ENCODE data around the gene DIO3.
"Not testable (repeated sequence)": the region's sequence is repeated elsewhere in the genome, so short reads cannot be mapped to it uniquely, and the experiment has no call there.

Gene DIO3

DNA sequence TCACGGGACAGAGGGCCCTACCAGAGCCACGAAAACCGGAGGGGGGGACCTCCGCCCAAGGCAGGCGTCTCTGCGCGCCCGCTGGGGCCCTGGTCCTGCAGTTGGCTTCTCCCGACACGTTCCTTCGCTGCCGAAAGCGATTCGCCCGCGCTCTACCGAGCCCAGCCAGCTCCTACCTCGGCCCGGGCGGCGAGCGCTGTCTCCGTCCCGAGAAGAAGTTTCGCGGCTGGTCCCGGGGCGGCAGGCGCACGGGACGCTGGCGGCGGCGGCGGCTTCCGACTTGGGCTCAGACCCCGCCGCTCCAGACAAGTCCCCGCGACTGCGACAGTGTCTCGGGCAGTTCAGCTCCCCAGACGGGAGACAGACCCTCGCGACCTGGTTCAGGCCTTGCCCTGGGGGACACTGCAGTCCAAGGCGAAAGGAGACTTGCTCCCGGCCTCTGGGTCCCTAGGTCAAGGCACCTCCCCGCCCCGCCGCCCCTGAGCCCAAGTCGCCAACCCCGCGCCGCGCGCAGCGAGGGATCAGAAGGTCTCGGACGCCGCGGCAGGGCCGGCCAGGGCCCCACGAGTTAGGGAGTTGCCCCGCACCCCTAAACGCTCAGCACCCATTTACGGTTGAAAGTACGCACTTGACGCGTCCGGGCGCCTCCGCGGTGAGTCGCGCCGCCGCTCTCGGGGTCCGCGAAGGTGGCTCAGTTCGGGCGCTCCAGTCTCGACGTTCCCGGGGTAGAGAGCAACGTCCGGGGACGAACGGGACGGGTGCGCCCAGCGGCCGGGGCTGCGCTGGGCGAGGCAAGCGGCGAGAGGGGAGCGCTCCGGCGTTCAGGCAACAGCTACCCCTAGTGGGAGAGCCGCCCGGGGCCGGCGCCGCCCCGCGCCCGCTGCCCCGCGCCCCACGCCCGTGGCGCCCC lies 1.4 kb upstream of the DIO3 start:
- no peak for DNase-seq

DNA sequence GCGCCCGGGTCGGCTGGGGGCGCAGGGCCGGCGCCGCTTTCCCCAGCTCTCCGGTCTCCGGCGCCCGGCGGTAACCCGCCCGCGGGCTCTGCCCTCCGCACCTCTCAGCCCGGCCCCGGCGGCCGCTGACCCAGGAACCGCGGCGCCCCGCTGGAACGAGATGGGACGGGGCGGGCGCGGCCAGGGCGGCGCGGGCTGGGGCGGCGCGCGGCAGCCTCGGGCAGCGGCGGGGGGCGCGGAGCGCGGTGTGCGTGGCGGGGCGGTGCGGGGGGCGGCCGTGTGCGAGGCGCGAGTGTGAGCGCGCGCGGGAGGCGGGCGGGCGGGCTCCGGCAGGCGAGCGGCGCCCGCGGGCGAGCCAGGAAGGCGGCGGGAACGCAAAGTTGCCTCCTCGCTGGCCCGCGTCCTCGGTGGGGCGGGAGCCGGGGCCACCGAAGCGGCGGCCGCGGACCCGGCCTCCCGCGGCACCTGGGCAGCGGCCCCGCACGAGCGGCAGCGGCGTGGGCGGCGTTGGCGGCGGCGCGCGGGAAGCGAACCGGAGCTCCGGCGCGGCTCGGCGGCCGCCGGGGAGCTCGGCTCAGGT lies 671 bp upstream of the DIO3 start:
- no peak for DNase-seq

DNA sequence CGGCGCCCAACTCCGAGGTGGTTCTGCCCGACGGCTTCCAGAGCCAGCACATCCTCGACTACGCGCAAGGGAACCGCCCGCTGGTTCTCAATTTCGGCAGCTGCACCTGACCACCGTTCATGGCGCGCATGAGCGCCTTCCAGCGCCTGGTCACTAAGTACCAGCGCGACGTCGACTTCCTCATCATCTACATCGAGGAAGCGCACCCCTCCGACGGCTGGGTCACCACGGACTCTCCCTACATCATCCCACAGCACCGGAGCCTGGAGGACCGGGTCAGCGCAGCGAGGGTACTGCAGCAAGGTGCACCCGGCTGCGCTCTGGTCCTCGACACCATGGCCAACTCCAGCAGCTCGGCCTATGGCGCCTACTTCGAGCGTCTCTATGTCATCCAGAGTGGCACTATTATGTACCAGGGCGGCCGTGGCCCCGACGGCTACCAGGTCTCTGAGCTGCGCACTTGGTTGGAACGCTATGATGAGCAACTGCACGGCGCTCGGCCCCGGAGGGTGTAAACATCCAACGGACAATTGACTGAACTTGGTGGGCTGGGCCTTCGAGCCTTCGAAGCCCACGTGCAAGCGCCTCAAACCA lies 699 bp downstream of the DIO3 start:
- no peak for DNase-seq

DNA sequence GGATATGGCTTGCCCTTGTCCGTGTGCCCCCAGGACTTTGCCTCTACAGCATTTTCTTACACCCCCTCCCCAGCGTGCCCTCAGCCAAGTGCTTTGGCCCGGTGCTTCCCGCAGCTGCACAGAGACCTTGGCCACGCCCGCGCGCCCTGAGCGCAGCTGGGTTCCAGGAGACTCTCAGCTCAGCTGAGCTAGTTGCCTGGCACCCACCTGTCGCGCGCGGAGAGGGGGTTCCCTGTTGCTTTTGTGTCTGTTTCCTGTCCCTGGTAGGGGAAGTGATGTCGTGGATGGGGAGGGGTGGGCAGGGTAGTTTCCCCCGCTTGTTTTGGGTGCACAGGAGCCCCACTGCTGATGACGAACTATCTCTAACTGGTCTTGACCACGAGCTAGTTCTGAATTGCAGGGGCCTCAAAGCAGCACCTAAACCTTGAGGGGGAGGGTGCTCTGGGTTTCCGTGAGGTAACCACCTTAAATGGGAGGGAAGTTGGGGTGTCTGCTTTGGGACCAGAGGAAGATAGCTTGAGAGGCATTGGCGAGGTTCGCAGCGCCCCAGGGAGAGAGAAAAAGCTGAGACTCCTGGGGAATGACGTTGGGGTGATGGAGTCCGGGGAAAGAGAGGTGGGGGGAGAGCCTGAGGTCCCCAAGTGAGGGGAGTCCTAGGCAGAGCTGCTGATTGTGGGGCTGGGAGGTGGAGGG lies 1.5 kb downstream of the DIO3 start:
- no peak for DNase-seq

DNA sequence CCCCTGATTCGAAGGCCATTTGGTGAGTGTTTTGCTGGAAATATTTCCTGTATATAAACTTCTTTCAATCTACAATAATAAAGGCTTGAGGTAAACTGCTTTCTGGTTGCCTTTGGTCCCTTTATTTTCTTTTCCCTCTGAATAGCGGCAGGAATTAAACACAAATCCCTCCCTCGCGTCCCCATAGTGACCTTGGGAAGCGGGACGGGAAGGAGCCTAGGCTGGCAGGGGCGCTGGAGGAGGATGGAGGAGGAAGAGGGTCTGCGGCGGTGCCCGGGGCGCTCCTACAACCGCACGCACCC lies 2.0 kb downstream of the DIO3 start:
- no peak for DNase-seq

DNA sequence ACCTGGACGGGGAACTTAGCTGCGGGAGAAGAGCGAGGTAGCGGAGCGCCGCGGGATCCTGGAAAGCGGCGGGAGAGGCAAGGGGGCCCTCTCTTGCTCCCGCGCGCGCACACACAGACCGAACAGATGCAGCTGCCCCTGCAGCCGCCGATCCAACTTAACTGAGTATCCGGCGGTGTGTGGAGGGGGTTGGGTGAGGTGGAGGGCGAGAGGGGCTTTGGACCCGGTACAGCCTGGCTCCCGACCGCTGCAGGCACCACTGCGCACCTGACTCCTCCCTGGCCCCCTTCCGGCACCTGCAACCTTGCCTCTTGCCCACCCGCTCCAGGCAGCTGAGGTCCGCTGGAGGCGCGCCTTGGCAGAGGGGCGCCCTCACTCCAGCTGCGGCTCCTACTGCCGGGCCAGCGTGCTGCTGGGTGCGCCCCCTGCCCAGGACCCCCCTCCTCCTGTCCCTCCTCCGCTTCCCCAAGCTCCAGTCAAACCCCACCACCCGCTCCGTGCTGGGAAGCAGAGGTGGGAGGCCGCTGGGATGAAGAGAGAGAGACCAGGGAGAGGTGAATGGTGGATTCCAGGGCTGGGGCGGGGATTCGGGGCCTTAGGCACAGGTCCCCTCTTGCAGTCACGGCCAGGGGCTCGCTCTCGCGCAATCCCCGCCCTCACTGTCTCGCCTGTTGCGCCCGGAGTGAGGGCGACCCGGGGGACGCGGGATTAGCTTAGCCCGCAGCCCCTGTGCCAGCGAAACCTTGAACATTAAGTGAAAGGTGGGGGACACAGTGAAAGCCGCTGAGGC lies 2.6 kb downstream of the DIO3 start:
- DNase-seq: no peak

DNA sequence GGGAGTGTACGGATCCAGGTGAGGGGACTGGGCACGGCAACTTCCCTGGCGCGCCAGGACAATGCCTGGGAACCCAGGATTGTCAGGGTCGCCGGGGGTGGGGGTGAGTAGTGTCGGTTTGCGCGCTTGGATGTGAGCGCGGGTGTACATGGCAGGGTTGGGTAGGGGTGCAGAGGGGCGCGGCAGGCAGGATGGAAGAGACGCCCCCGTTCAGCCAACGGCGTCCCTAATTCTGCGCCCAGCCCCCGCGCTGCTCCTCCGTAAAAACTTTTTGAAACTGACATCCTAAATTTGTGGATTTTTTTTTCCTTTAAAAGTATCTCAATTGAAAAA lies 3.1 kb downstream of the DIO3 start:
- DNase-seq: no peak

DNA sequence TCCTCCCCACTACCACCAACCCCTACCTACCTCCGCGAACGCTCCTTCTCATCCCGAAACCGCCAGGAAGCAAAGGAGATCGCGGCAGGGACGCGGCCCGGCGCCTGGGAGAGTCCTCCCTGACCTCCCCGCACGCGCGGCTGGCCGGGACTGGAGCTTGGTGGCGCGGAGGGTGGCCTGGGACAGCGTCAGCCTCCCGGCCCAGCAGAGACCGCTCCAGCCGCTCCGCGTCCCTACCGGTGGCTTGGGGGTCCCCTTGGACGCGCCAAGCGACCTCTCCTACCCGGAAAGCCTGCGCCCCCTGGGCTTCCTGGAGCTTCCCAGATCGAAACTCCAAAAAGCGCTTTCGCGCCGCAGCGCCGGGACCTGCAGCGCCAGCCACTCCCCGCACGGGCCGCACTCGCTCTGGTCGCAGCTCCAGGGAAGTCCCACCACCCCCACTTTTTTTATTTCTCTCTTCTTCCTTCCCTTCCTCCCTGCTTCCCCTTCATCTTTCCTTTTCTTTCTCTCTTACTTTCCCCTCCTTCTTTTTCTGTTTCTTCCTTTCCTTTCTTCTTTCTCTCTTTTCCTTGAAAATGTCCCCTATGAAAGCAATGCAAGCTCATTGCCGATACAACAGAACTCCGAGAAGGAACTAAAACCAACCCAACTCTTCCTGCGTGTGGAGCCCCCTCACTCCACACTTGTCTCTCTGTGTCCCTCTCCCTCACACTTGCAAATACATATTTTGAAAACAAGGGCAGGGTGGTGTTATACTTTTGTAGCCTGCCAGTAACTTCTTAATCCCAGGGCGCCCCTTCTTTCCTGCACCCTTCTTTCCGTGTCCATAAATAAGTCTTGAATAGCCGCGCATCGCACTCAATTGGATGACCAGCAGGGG lies 3.8 kb downstream of the DIO3 start:
- DNase-seq: no peak

DNA sequence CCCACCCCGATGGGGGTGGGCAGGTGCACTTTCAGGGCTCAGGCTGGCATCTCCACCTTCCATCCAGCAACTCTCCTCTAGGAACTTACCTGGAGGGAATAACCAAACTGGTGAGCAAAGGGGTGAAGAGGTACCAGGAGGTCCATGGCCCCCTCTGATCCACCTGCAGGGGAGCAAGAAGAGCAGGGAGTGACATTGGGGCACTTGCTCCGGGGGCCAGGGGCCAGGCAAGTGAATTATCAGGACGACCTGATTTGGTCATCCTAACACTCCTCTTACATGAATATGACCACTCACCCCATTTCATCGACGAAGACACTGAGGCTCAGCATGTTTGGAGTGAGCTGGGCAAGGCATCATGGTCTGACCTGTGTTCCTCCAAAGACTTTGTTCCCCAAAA lies 6.0 kb downstream of the DIO3 start:
- no peak for DNase-seq

DNA sequence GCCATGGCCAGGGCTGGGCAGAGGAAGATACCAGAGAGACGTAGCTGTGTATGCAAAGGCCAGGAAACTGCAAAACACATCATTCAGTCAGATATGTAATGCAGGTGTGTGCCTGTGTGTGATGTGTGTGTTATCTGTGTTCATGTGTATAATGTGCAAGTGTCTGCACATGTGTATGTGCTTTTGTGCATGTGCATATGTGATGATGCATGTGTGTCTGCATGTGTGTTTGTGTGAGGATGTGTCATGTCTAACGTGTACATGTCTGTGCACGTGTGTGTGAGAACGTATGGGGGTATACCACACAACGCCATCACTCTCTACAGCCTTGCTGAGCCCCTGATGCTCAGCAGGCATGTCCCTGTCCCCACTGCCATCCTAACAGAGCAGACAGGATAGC lies 9.7 kb downstream of the DIO3 start:
- no peak for DNase-seq

DNA sequence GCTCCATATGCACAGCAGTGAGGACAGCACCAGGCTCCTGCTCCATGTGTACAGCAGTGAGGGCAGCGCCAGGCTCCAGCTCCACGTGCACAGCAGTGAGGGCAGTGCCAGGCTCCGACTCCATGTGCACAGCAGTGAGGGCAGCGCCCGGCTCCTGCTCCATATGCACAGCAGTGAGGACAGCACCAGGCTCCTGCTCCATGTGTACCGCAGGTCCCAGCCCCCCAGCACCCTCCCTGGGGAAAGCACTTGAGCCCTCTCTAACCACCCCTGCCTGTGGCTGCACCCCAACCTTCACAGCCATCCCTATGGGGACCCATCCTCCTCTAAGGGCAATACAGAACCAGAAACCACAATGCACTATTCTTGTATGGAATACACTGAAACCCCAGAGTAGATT lies 11.2 kb downstream of the DIO3 start:
- DNase-seq: not testable (repeated sequence)

DNA sequence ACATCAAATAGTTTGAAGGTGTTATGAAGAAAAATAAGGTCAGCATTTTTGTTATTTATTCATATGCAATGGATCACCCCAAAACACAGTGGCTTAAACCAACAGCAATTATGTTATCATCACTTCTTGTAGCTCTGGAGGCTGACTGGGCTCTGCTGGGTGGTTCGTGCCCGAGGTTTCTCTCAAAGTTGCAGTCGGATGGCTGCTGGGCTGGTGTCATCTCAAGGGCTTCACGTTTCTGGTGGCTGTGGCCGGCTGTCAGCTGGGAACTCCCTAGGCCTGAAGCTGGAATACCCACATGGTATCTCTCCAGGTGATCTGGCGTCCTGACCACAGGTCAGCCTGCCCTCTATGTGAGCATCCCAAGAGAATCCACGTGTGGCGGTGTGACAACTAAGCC lies 12.0 kb downstream of the DIO3 start:
- DNase-seq: no peak

DNA sequence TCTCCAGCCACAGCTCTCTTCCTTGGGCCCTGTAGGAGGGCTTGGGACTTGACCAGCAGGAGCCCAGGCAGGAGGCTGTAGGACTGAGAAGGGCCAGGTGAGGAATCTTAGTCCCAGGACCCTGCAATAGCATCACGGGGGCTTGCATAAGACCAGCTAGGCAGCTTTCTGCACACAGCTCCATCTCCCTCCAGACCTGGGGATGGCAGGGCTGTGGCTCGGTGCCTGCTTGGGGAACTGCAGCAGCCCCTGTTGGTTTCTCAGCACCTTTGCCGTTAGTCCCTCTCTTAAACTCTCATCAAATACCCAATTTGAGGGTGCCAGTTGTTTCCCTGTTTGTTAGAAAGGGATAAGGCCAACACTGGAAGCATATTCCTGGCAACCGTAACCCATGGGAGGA lies 14.3 kb downstream of the DIO3 start:
- no peak for DNase-seq

DNA sequence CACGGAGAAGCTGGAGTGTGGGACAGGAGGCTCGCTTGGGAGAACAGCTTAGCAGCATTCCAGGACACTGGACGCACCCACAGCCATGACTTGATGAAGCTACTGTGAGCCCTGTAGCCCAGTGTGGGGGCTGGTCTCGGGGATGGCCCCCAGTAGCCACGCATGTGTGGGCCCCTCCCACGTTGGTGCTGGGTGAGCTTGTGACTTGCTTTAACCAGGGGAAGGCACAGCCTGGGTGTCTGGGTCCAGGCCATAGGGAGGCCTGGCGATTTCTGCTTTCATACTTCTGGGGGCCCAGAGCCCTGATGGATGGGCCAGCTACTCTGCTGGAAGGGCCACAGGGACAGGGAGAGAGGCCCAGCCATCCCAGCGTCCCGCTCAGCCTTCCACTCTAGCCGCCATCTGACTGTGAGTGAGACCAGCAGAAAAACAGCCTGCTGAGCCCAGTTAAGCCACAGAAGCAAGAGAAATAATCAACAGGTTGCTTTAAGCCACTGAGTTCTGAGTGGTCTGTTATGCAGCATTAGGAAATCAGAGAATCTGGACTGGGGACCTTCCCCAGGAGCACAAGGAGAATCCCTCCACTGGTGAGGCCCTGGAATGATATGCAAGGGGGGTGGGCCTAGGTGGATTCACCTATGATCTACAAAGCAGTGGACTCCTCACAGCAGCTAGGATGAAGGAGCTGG lies 16.1 kb downstream of the DIO3 start:
- DNase-seq: no peak

DNA sequence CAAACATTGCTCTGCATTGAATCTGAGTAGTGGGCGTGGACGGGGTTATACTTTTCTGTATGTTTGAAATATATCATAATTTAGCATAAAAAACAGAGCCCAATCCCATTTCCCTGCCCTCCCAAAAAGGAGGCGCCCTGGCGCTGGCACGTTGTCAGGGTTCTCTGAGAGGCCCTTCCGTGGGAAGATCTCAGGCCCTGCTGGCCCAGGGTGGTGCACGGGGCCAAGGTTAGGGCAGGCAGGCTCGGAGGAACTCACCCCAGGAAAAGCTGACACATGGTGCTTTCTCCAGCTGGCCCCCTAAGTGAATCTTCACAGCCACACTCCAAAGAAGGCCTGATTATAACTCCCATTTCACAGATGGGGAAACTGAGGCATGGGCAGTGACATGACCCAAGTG lies 17.2 kb downstream of the DIO3 start:
- no peak for DNase-seq

DNA sequence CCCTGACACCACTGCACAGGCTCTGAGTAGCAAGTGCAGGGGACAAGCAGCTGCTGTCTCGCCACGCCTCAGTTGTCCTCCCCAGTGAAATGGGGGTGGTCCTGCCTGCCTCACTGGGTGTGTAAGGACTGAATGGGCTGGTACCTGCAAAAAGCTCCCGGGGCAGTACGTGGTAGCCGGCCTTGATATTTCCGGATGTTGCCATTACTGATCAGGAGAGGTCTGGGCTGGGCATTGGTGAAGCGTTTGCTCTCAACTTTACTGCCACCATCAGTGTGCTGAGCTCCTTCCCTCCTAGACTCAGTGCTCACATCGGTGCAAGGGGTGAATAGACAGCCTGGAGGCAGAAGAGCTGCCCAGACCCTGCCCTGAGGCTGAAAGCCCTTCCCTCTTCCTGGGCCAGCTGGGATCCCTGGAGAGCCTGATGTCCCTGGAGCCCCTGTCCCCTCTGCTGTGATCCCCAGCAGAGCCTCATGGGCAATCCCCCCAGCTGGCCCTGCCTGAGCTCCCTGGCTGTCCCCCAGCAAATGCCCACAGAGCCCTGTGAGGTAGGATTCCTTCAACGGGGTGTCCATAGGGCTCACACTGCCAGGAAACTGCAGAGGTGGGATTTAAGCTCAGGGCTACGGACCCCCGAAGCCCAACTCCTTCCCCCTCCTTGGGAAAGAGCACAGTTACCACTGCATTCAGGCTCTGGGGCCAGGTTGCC lies 18.2 kb downstream of the DIO3 start:
- no peak for DNase-seq

DNA sequence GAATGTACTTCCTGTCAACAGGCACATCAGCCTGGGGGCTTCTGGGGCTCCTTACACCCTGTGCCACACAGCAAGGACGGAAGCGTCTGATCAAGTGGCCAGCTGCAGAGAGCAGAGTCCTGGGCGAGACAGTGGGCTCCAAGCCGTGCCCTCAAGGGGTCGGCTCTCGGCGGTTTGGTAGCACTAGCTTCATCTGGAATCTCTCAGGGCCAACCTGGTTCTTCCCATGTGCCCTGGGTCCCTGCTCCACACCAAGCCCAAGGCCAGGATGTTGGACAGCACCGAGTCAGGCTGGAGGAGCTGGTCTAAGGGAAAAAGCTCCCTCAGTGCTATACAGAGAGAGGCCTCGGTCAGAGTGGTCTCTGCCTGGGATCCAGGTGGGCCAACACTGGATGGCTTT lies 20.5 kb downstream of the DIO3 start:
- DNase-seq: no peak

DNA sequence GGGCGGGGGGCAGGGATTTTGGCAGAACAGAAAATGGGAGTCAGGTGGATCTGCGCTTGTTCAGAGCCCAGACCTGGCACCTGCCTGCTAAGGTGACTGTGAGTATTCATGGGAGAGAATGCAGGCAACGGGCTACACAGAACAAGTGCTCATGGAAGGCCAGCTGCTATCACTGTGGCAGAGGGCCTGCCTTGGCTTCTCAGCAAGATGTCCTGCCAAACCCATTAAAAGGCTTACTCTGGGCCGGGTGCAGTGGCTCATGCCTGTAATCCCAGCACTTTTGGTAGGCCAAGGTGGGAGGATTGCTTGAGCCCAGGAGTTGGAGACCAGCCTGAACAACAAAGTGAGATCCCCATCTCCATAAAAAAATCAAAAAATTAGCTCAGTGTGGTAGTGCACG lies 21.0 kb downstream of the DIO3 start:
- DNase-seq: no peak

DNA sequence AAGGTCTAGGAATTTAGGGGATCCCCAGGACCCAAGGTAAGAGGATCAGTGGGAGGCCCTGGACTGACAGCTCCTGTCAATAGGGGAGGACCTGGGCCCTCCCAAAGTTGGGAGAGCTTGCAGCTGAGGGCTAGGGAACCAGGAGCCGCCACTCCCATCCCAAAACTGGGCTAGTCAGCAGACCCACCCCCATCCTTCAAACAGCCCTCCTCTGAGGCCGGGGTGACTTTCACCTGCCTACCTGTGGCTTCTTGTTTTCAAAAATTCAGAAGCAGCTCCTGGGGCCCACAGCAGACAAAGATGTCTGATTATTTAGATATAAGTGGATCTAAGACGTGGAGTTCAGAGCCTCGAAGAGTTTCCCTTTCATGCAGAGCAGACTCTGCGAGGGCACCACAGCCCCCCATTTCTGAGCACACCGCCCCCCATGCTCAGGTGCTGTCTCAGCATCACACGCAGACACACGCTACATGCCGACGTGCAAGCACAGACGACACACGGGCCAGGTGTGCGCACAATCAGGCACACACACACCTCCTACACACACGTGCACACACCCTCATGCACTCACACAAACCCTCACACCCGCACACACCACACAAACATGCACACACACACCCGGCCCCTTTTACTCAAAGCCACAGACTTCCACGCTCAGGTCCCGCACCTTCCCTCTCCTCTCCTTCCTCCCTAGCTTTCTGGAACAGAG lies 21.9 kb downstream of the DIO3 start:
- DNase-seq: no peak

DNA sequence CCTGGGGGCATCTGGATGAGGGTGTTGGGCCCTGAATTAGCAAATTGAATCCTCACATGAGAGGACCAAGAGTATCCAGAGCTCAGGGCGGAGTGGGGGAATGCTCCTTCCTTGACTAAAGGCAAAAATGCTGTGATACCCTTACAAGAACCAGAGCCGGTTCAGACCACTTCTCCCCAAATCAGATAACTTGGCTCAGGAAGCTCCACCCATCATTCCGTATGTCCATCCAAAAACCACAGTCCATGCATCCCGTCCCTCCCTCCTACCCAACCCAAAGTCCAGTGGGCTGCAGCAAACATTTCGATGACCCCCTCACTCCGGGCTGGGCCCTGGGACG lies 22.4 kb downstream of the DIO3 start:
- no peak for DNase-seq

Measured in CD4-positive, alpha-beta T cell treated with Interleukin-6 for 4 hours (primary cell).